Fibroblast of the aortic adventitia (primary cell): ENCODE measurements around the gene KRT27. TPM values are rescaled to one million over a fixed set of nuclear protein-coding genes. Genes with fewer than 3 reads are reported as not detected.

Experiments
- DNase-seq: peaks from one replicate; pipeline ENCODE4 v3.0.0-alpha.2; 2010; ENCODE audit warnings: low read depth
- H3K4me3 ChIP-seq: 2 replicates; pipeline ENCODE4 v1.5.1; 2011; ENCODE audit warnings: low read depth, mild to moderate bottlenecking, control low read depth, low read length, moderate library complexity
- CTCF ChIP-seq: IDR thresholded peaks from 2 replicates; pipeline ENCODE4 v1.5.1; 2011; ENCODE audit warnings: mild to moderate bottlenecking, low read length, control low read depth, inconsistent platforms; ENCODE audit not compliant: insufficient read depth
- total RNA-seq: library from RNA; depleted of rRNA; stranded (reverse); fragments of >200 nt; gene quantifications from 2 replicates; pipeline ENCODE4 v1.2.3, GENCODE V29; 2012; ENCODE audit warnings: low replicate concordance

Gene KRT27, protein sequence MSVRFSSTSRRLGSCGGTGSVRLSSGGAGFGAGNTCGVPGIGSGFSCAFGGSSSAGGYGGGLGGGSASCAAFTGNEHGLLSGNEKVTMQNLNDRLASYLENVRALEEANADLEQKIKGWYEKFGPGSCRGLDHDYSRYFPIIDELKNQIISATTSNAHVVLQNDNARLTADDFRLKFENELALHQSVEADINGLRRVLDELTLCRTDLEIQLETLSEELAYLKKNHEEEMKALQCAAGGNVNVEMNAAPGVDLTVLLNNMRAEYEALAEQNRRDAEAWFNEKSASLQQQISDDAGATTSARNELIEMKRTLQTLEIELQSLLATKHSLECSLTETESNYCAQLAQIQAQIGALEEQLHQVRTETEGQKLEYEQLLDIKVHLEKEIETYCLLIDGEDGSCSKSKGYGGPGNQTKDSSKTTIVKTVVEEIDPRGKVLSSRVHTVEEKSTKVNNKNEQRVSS
- total RNA-seq: not detected in 2 replicates

- DNase-seq: no peak
- no peak for TF ChIP-seq CTCF
These were observed at the start of gene KRT27 for GRCh38 chr17:40782450-40782849. TSS of gene KRT27 (minus strand) at chr17:40782550. CDS start at chr17:40782493, 57 bp downstream.

GRCh38 chr17:40830085-40830776 lies 47.9 kb upstream of the KRT27 start:
- DNase-seq: no peak
- no peak overlapping the region for H3K4me3 ChIP-seq

More at GRCh38 chr17:40782450-40782849, at the start of gene KRT27:
- no peak within 1 kb of the TSS for H3K4me3 ChIP-seq

GRCh38 chr17:40828454-40829044 lies 46.2 kb upstream of the KRT27 start:
- no peak overlapping the region for H3K4me3 ChIP-seq
- TF ChIP-seq CTCF: no peak
- peak; percentile 76 for DNase-seq

More at GRCh38 chr17:40830085-40830776, 47.9 kb upstream of the KRT27 start:
- TF ChIP-seq CTCF: no peak

DNA sequence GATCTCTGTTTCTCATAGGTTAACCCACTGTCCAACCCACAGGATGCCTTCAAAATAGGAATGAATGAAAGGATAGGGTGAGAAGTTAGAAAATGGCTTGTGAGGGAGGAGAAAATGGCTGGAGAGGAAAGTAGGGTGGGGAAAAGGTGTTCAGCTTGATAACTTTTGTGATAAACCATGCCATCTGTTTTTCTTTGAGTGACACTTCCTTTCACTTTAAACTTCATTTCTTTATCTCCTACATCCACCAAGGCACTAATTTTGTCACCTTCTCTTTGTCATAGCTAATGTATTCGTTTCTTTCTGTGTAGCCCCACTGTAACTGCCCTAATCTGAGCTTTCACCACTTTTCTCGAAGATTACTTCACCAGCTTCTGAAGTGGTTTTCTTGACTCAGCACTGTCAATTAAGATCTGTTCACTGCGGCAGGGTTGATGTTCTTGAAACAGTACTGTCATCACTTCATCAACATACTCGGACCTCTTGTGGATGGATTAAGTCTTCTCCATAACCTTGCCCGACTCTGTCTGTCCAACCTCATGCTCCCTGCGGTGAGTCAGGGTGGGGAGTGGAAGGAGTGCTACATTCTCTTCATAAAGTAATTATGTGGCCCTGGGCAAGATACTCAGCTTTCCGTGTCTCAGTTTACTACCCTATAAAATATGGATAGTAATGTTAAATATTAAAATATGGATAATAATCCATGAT lies 45.5 kb upstream of the KRT27 start:
- TF ChIP-seq CTCF: no peak
- H3K4me3 ChIP-seq: no peak overlapping the region
- DNase-seq: peak; percentile 73

DNA sequence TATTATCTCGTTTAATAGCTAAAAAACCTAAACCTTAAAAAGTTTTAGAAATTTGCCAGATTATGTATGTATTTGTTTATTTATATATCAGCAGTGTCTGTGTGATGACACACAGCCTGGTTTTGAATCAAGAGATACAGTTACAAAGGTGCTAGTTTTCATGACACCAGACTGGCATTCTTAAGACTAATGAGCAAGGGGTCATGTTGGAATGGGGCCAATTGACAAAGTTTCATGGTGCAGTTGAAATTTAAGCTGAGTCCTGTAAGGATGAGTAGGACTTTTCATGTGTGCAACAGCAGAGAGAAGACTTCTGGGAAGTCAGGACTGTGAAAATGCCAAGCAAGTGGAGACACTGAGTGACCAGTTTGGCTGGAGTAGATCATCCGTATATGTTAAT lies 43.2 kb upstream of the KRT27 start:
- no peak overlapping the region for H3K4me3 ChIP-seq
- DNase-seq: no peak
- no peak for TF ChIP-seq CTCF

DNA sequence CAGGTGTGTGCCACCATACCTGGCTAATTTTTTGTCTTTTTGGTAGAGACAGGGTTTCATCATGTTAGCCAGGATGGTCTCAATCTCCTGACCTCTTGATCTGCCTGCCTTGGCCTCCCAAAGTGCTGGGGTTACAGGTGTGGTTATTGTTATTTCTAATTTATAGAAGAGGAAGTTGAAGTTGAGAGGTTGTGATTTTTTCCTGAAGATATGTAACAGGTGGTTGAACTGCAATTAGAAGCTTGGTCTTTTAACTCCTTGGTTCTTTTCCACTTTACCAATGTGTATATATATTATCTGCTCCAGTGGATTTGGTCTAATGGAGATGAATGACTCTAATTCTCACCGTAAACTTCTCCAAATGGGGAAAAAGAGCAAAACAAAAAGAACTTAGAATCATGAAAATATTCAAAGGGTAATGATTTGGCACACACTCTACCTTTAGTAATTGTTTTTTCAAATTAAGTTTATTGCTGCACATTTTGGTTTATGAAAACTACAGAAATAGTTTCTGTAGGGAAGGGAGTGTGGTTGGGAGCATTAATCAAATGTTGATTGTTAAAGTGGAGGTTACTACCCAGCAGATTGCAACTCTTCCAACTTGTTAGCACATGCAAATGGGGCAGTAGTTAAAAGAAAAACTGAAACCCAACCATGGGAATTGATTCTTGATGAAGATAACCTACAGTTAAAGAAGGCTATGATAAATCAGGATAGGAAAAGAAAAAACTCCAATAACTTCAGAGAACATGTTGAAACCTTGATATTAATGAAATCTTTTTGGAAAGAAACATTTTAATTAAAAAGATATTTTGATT lies 41.9 kb upstream of the KRT27 start:
- TF ChIP-seq CTCF: no peak
- H3K4me3 ChIP-seq: no peak overlapping the region
- no peak for DNase-seq
